HK-2 (cell line): ENCODE results near the gene SMAD3.
A peak's percentile ranks its signal among the peaks of the same experiment; 100 is the strongest.
"Not testable (repeated sequence)": the region's sequence is repeated elsewhere in the genome, so short reads cannot be mapped to it uniquely, and the experiment has no call there.

Experiments
- DNase-seq: peaks from one replicate; pipeline ENCODE4 v3.0.0-alpha.2; 2018; ENCODE audit not compliant: unreplicated experiment

The SMAD3 gene

GRCh38 chr15:67109141-67110034 is 44.0 kb downstream of the SMAD3 start:
- DNase-seq, result peak; percentile 89

GRCh38 chr15:67110361-67110781 is 45.0 kb downstream of the SMAD3 start:
- peak; percentile 69 for DNase-seq

- DNase-seq, result no peak
Observed at GRCh38 chr15:67110958-67111864, 45.8 kb downstream of the SMAD3 start.

GRCh38 chr15:67114046-67114445 is 48.6 kb downstream of the SMAD3 start:
- no peak for DNase-seq

GRCh38 chr15:67114846-67115585 is 49.6 kb downstream of the SMAD3 start:
- no peak for DNase-seq

- no peak for DNase-seq
Observed at GRCh38 chr15:67115586-67115969, 50.2 kb downstream of the SMAD3 start.

- no peak for DNase-seq
Observed at GRCh38 chr15:67116742-67117141, 51.3 kb downstream of the SMAD3 start.

GRCh38 chr15:67117370-67117769 is 52.0 kb downstream of the SMAD3 start:
- no peak for DNase-seq

GRCh38 chr15:67118808-67119207 is 53.4 kb downstream of the SMAD3 start:
- no peak for DNase-seq

- DNase-seq, result no peak
Observed at GRCh38 chr15:67119238-67119846, 53.9 kb downstream of the SMAD3 start.

GRCh38 chr15:67120009-67120838 is 54.8 kb downstream of the SMAD3 start:
- no peak for DNase-seq

- DNase-seq, result peak; percentile 75
Observed at GRCh38 chr15:67120839-67121643, 55.6 kb downstream of the SMAD3 start.

- DNase-seq, result no peak
Observed at GRCh38 chr15:67121644-67122605, 56.5 kb downstream of the SMAD3 start.

- DNase-seq, result not testable (repeated sequence)
Observed at GRCh38 chr15:67122816-67123215, 57.4 kb downstream of the SMAD3 start.

GRCh38 chr15:67123291-67123690 is 57.9 kb downstream of the SMAD3 start:
- not testable (repeated sequence) for DNase-seq

GRCh38 chr15:67124111-67124510 is 58.7 kb downstream of the SMAD3 start:
- DNase-seq, result no peak

GRCh38 chr15:67124911-67125588 is 59.6 kb downstream of the SMAD3 start:
- no peak for DNase-seq
